H4 (cell line): ENCODE measurements around the gene OSBPL3. TPM values are rescaled to one million over a fixed set of nuclear protein-coding genes. Genes with fewer than 3 reads are reported as not detected.
A peak's percentile ranks its signal among the peaks of the same experiment; 100 is the strongest.

Source experiments
- DNase-seq: peaks from one replicate; pipeline ENCODE4 v3.0.0-alpha.2; 2015; ENCODE audit warnings: low spot score
- total RNA-seq: library from RNA; depleted of rRNA; stranded (reverse); fragments of >200 nt; shearing (Covaris generic); gene quantifications from 2 replicates; pipeline ENCODE4 v1.2.3, GENCODE V29; 2014

Gene OSBPL3
- total RNA-seq, 1 experiment from 2014 or later, result 13.0 TPM

DNA sequence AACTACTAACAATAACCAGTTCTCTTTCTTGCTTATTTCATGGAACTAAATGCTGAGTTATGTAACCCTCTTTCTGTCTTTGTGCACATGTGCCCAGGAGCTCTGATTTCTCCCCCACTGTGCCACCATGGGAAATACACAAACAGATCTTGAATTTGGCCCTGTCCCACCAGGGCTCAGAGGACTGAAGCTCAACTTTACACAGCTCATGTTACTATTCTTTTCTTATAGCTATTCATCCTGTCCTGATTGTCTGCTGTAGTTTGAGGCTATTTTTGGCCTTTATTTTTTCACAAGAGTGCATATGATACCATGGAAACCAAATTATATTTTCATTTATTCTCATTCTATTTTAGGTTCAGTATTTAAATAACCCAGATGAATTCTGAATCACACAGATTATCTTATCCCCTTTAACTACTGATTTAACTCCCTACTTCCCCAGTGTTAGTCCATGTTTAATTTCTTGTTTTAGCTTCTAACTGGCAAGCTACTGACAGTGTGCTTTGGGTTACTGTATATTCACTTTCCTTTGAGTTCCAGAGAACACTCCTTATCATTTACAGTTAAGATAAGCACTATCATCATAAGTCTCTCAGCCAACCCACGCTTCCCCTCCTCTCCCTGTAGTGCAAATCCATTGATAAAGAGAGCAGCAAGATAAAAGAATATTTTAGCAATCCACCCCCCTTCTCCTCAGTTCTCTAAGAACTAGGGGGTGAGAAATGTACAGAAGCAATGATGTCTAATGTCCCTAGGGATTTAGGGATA is 150.9 kb downstream of the OSBPL3 start:
- DNase-seq, result peak; percentile 52

DNA sequence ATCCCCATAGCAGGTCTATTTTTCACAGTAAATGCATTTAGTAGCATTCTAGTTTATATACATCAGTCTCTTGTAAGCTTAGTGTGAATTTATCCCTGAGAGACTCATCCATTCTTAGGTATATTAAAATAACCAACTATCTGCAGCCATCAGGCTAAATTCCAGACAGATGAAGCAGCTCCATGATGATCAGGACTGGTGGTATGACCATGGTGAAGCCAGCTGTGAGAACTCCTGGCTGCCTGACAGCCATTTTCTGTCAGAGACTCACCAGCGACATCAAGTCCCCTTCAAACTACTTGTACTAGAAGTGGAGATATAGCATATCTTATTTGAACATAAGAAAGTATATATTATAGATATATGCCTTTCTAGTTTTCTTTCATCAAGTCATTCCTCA is 152.4 kb downstream of the OSBPL3 start:
- DNase-seq, result no peak

DNA sequence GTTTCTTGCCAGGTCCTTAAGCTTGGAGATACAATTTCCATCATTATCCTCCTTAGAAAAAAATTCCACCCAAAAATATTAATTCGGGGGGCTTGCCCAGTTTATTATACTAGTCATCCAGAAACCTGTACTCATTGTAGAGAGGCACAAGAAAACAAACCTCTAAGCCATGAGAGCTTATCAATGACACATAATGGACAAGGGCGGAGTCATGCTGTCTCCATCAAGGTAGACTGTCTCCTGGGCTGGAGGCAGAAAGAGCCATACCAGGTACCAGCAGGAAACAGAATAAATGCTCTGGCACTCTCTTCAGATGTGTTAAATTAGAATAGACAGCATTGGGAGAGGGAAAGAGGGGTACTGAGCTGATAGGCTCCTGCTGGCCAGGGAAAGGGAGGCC is 153.0 kb downstream of the OSBPL3 start:
- no peak for DNase-seq

DNA sequence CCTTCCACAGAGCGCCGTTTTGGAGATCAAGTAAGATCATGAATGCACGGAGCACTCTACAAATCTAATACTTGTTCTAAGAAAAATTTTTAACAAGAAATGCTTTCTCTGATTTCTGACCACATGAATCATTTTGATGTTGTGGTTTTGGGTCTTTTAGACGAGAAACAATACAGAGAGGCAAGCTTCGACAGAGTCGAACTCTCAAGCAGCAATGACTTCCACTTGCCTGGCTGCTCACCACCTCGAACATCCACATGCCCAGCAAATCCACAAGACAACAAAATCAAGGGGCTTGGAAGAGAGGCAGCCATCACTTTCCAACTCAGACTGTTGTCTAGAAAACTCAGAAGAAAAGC is 153.3 kb downstream of the OSBPL3 start:
- DNase-seq, result no peak

DNA sequence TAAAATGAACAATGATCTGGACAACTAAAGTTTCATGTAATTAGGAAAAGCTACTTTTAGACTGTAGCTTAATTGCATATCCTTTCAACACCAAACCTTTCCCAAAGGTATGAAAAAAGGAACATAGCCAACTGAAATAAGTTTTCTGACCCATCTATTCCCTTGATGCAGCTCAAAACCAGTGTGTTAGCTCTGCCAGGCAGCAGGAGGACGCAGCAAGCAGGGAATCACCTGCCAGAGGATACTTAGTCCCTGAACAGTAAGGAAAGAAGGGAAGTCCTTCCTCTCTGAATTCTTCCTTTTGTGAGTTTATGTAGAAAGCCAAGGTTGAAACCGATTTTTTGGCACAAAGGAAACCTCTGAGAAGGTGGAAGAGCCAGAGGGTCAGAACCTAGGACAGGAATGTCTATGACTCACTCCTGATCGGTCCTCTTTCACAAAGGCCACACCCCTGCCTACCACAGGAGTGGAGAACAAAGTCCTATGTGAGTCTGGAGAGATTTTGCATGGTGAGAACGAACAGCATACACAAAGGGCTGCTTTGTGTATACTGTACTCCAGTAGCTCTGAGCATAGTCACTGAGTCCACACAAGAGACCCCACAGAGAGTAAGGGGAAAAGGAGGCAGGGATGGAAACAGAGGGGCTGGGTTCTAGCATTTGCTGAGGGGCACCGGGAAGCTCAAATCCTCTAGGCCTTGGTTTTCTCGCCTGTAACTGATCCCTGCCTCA is 153.9 kb downstream of the OSBPL3 start:
- DNase-seq, result peak; percentile 93

DNA sequence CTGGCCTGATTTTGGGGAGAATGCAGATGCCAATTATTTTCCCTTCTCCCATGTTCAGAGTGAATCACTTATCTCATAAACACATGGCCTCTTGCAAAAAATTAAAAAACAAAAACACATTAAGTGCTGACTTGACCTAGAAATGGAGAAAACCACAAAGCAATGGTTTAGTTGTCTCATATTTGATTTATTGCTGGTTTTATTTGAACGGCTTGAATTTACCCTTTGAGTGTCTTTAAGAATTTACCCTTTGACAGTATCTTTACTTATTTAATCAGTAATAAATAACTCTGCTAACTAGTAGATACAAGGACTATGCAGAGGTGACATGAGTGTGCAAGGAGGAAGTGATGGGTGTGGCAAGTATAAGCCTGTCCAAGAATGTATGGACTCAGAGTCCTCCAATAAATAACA is 154.6 kb downstream of the OSBPL3 start:
- no peak for DNase-seq

DNA sequence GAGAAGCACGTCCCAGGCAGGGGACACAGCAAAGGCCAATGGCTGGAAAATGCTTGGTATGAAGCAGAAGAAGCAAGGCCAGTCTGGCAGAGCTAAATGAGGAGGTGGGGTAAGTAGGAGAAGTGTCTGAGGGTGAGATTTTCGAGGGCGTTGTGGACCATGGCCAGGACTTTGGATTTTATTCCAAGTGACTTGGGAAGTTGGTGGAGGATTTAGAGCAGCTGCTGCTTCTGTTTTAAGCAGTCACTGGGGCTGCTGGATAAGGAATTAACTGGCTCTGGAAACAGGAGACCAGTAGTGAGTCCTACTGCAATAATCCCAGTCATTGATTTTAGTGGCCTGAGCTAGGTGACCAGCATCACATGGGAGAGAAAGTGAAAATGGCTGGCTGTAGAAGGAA is 155.1 kb downstream of the OSBPL3 start:
- DNase-seq, result no peak

DNA sequence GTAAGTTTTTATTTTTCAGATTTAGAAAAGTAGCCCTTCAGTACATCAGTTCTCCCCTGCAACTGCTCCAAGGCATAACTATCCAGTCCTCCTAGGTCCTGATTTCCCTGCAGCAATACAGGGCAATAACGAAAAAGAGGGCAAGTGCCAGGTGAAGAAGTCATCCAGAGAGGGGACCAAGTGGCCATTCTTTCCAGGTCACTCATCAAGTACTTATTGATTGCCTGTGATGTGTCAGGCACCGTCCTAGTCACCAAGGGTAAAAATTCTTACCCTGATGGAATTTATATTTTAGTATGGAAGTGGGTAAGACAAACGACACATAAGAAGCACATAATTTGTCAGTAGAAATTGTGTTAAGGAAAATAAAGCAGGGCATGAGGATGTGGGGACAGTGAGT is 155.6 kb downstream of the OSBPL3 start:
- no peak for DNase-seq

DNA sequence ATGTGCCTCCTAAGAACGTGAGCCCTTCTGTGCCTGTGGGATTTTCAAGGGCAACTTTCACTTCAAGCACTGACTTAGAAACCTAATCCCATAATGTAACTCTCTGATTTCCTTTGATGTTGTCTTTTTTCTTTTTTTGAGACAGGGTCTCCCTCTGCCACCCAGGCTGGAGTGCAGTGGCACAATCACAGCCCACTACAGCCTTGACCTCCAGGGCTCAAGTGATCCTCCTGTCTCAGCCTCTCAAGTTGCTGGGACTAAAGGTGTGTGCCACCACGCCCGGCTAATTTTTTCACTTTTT is 158.3 kb downstream of the OSBPL3 start:
- no peak for DNase-seq

DNA sequence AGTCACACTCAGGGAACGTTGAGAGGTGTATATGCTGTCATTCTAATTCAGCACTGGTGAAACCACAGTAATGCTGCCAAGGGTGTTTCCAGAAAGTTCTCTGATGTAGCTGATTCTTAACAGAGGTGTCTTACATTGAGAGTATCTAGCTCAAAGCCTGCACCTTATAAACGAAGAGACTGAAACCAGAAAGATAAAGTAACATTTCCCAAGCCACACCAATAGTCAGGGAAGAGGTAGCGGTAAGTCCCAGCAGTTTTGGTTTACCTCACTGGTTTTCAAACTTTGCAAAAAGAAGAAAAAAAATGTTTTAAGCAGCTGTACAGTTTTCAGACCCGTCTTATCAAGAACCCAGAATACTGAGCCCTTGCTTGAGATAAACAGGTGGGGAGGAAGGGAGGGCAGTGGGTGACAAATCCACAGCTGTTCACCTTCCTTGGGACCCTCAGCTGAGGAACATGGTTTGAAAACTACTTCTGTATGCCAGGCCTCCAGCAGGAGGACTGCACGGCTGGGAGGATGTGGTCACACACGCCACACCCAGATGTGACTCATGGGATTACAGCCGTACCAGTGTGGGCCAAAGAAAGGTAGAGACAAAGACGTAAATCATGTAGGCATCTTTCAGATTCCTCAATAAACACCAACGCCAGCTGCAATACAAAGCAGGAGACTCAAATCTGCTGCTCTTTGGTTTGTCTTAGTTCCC is 158.8 kb downstream of the OSBPL3 start:
- DNase-seq, result peak; percentile 100

DNA sequence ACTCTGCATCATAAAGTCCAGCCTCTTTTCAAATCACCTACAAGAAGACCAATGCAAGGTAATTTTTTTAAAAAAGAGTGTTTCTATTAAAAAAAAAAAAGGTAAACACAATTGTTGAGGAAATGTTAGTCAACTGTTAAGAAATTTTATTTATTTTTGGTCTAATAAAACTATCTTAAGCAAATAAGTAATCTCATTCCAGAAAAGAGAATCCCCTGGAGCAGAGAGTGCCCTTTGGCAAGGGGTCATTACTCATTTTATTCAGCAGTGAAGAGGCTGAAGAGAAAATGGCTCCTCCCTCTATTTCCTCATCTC is 159.3 kb downstream of the OSBPL3 start:
- no peak for DNase-seq

DNA sequence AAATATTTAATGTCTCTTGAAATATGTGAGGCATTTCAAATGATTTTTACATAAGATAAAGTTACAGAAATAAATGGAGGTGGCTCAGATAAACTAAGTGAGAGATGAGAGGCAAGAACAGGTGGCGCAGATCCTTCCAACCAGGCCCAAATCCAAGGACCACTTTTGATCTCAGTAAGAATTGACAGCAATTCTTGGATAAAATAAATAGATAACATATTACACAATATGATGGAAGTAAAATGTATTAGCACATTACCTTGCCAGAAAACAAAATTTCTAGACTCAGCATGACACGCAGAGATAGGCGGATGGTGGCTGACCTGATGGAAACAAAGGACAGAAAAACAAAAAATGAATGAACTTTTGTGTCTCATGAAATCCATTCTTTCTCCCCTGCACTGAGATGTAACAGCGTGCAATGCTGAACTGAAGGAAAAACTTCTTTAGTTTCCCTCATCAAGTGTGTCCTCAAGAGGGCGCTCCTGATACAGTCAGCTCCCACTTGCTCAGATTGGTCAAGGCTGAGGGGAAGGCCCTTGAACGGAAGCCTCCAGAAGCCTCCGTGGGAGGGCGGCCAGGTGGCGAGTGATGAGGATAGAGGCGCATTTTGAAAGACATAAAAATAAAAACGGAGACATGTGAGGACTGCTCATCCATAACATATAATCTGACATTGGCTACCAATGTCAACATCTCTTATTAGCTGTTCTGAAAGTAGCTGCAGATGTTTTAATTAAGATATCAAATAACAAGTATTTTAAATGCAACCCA is 159.9 kb downstream of the OSBPL3 start:
- DNase-seq, result peak; percentile 97

DNA sequence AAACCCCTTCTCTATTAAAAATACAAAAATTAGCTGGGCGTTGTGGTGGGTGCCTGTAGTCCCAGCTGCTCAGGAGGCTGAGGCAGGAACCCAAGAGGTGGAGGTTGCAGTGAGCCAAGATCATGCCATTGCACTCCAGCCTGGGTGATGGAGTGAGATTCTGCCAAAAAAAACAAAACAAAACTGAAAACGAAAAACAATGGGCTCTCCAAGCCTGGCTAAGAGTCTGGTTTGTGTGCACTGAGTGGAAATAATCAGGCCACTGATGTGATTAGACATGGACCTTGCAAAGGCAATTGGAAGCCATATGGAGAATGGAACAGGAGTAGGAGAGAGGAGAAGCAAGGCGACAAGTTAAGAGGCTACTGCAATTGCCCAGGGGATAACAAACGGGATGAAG is 162.6 kb downstream of the OSBPL3 start:
- DNase-seq, result no peak

DNA sequence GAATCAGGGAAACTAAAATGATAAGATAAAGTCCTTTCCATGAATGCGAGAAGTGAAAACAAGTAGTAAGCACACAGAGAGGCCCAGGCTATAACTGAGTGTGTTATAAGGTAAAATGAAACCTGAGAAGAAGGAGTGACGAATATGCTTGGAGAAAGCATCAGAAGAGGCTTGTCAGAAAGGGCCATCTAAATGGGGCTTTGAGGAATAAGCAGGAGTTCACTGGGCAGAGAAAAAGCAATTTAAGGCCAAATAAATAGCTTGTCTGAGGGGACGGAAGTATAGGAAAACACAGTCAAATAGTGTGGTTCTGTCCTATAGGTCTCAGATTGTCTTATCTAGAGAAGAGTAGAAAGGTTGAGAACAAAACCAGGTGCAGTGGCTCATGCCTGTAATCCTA is 163.1 kb downstream of the OSBPL3 start:
- no peak for DNase-seq

DNA sequence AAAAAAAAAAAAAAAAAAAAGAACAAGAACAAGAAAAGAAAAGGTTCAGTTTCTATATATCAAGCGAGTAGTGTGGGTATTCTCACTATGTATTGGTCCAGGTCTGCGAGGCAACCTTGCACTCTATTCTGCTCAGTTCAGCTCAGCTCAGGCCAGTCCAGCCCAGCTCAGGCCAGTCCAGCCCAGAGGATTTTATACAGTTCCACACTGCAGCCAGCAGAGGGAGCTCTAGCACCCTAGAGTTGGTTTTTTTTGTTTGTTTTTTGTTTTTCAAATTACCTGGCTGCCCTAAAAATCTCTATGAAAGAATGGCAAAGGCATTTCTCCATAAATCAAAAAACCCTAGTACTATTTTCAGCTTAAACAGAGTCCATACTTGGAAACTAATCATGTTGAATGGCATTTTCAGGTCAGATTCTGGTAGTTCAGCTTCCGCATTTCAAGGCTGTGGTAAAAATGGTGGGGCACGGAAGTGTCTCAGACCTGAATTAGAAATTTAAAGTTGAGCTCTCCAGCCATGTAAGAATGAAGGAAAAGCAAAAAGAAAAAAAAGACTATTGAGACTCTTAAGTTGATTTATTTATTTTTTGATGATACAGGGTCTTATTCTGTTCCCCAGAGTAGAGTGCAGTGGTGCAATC is 167.6 kb downstream of the OSBPL3 start:
- DNase-seq, result peak; percentile 53

DNA sequence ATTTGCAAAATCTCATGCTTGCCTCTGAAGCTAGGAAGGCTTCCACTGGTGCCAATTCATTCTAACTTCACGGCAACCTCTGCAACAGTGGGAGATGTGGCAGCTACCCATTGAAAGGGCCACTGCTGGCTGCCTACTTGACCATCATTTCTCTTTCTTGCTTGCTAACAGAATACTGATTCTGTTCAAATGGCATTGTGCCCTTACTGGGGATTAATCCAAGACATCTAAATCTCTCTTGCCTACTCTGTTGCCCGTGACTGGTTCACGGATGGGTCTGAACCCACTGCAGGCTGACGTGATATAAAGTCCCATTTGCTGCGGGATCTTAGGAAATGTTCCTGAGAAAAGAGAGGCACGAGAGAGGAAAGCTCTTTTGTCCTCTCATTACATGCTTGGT is 171.5 kb downstream of the OSBPL3 start:
- no peak for DNase-seq

DNA sequence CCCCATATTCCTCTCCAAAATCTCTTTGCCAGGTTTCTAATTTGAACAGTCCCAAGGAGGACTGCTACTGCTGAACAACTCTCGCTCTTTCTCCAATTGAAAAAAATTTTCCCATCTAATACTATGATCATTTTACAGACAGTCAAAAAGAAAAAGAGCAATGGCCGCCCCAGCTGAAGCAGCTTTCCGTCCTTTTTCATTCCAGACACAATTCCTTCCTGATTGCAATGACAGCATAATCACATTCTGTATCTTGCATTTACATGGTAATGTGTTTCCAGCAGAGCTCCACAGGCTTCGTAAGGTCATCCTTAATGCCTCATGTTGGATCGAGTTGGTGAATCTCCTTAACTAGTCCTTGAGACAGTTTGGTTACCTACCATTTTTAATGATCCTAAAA is 177.7 kb downstream of the OSBPL3 start:
- no peak for DNase-seq

DNA sequence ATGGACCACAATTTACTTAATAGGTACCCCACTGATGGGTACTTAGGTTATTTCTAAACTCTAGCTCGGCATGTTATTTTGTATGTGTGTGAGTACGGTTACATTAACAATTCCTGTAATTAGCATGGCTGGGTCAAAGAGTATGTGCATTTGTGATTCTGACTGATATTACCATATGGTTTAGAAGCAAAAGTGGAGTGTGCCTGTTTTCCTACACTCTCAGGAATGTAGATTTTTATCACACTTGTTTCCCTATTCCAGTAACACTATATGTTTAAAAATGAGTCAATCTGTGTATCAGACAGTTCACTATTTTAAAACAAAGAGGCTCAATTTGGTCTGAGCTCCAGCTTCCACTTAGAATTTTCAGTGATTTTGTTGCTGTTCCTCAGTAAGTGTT is 178.1 kb downstream of the OSBPL3 start:
- DNase-seq, result no peak

DNA sequence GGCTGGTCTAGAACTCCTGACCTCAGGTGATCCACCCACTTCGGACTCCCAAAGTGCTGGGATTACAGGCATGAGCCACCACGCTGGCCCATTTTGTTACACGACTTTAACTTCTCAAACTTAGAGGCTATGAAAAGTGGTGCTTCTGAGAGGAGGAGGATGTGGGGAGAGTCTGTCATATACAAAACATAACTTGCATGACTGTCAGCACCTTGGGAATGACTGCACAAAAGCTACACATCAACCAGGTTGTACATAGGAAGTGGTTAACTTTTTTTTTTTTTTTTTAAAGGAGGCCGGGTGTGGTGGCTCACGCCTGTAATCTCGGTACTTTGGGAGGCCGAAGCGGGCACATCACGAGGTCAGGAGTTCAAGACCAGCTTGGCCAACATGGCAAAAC is 179.3 kb downstream of the OSBPL3 start:
- no peak for DNase-seq

DNA sequence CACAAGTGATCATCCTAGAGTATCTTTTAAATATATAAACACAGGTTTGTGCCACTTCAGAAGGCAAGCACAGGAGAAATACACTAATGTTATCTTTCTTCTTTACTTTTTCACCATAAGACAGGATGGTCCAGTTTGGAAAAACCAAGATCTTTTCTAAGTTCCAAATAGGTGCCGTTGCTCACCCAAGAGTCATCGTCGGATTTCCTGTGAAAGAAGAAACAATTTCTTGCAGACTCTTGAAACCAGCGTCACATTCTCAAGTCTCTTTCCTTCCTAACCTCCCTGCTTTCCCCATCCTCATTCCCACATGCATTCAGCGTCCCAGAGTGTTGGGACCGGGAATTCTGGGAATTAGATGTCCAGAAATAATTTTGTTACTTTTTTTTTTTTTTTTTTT is 179.9 kb downstream of the OSBPL3 start:
- DNase-seq, result no peak

DNA sequence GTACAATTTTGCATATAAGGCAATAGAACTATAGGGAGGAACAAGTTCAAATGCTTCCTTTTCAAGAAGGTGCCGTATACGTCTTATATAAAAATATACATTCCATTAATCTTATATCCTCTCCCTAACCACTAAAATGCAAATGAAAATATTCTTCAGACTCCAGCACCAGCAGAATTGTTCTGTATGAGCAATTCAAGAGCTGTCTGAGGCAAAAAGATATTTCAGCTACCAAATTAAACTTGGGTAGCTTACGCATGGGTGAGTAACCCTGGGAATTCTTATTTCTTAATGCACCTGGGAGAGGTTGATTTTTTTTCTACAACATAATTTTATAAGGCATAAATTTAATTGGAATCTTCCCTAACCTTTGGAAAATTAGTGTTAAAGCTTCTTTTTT is 180.5 kb downstream of the OSBPL3 start:
- DNase-seq, result no peak

DNA sequence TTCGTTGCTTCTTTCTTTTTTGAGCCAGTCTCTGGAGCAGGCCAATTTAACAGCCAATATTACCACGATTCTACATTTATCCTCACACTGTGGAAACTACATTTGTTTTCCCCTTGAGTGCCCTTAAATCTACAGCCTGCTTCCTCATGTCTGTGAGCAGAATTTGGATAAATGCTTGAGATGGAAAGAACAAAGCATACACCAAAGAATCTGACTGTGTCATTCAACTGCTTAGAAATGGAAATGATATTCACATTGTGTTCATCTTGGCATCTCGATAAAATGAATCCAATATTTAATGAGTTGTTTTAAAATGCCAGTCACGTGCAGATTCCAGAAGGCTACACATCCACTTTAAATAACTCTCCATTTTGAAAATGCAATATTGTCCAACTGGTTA is 181.7 kb downstream of the OSBPL3 start:
- no peak for DNase-seq
